HG03342 (cell line): ENCODE results near the gene ABCB6.

Experiments
- ATAC-seq: cut with Tn5 transposase; IDR thresholded peaks from one replicate; pipeline ENCODE4 v1.9.1; 2021; ENCODE audit warnings: mild to moderate bottlenecking, moderate library complexity; ENCODE audit not compliant: unreplicated experiment

Gene ABCB6

DNA sequence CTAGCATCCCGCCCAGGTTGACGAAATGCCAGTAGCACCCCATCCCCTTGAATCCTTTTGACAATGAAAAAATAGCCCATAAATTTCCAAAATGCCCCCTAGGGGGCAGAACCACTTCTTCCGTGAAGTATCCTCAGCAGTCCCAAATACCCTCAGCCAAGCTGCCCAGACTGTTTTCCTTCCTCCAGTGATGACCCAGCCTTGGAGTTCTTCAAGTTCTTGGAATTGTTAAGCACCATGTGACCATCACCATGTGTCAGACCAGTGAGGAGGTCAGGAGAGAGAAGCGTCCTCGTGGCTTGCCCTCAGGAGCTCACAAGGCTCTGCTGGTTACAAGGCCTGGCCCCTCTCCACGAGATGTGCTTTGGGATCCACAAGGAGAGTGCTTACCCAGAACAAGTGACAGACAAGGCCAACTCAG, 47.5 kb downstream of the ABCB6 start:
- no peak for ATAC-seq

DNA sequence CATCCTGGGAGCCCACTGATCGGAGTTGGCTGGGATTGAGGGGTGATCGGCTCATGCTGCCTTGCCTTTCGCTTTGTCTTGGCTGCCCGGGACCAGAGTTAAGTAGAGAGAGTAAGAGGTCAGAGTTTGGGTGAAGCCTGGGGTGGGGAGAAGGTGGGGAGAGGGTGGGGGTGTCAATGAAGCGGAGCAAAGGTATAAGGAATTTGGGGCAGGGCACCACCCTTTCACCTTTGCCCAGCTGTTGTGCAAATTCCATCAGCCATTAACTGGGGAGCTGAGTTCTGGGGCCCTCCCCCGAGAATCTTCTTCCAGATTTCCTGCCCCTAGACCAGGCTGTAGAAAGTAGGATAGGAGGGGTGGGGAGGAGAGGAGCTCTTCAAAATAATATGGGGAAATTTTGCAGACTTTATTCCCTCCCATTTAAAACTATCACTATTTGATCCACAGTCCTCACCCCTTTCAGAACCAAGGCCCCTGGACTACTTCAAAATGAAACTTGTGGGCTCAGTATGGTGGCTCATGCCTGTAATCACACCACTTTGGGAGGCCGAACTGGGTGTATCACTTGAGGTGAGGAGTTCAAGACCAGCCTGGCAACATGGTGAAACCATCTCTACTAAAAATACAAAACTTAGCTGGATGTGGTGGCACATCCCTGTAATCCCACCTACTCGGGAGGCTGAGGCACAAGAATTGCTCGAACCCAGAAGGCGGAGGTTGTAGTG, 48.7 kb downstream of the ABCB6 start, which contains the start of gene SLC23A3:
TSS of gene SLC23A3 (minus strand) at position 100 of the 725 bp plus-strand sequence. CDS start at position 55, 45 bp downstream.
- ATAC-seq = no peak

DNA sequence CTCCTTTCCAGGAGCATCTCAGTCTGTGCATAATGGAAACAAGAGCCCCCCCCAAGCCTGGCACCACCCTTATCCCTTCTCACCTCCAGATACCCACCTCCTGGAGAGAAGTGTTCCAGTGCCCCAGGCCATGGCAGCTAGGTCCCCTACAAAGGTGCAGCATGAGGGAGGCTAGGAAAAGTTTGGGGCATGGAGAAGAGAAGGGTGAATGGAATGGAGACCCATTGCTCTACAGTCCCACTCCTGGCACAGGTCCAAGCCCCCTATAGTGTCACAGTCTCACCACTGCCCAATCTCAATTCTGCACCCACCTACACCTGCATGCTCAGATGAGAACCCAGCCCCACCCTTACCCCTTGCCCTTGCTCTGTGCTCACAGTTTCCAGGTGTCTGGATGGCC, 49.8 kb downstream of the ABCB6 start:
- no peak for ATAC-seq

DNA sequence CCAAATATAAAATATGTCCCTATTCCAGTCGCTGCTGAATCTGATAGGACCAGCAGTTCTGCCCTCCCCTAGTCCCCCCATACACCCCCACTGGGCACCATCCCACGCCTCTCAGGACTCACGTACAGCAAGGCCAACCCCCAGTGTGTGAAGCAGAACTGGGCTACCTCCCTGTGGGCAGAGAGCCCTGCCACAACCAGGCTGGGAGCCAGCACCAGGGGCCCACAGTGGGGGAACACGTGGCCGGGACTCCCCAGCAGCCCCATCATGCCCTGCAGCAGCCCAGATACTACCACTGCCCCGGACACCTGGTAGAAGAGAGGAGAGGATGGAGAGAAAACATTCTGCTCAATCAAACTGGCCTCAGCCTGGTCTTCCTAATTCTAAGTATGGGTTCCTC, 50.2 kb downstream of the ABCB6 start:
- no peak for ATAC-seq

DNA sequence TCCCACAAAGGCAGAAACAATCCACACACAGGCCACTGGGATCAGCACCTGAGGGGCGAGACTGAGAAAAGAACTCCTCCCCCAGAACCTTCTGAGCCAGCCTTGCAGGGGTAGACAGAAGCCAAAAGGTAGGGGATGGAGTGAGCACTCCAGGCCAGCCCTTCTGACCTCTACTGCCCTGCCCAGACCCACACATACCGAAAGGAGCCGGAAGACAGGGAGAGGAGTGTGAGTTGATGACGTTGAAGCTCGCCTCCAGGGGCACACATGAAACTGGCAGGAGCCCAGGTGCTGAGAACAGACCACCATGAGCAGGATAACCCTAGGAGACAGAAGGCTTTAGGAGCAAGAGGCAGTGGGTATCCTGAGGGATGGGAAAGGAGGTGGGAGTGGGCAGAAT, 50.8 kb downstream of the ABCB6 start:
- no peak for ATAC-seq

DNA sequence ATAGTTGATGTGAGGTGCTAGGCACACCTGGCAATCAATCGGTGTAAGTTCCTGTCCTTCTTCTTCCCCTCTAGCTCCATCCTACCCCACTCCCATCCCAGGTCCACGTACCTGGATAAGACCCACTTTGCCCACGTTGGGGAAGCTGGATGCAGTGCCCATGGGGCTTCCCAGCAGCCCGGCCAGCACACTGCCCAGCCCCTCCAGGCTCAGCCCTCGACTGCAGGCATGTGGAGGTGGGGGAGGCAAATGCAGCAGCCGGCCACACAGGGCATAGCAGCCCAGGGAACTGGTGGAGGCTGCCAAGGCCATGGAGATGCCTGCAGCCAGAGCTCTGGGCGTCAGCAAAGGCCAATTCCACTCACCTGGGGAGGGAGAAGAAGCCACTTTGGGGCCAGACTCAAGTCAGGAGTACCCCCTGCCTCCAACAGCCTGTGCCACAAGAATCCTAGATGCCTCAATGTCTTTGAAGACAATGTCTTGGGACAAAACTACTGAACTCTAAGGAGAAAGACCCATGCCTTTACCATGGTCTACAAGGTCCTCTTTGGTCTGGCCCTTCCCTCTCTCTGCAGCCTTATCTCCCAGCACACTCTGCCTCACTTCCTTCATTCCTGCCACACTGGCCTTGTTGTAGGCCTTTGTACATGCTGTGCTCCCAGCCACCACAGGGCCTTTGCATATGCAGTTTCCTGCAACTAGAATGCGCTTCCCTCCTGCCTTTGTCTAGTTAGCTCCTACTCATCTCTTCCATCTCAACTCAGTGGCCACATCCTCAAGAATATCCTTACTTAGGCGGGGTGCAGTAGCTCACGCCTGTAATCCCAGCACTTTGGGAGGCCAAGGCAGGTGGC, 53.5 kb downstream of the ABCB6 start:
- ATAC-seq = no peak

DNA sequence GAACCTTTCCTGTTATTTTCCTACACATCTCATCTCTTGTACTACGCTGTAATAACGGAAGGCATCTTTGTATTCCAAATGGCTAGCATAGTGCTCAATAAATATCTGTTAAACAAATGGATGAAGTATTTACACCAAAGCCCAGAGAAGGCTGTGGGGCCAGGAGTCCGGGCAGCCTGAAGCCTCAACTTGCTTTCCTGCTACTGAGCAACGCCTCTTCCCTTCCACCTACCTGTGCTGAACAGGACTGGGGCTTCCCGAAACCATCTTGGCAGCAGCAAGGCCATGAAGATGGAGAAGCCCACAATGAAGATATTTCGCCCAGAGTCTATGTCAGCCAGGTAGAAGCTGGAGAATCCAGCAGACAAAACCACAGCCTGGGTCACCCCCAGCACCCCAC, 55.6 kb downstream of the ABCB6 start:
- no peak for ATAC-seq

DNA sequence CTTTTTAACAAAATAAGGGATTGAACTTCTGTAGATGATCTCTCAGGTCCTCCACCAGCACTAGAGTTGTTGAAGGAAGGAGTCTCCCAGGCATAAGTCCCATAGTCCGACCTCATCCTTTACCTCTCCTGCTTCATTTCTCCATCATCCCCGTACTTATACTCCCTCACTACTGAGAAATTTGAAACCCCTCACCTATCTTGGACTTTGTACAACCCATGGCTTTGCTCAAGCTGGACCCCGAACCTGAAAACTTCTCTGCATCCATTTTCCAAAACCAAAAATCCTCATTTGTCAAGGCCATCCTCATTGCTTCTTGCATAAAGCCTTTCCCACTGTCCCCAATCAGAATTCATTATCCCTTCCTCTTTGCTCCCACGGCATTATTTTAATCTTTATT, 57.7 kb downstream of the ABCB6 start:
- no peak for ATAC-seq

DNA sequence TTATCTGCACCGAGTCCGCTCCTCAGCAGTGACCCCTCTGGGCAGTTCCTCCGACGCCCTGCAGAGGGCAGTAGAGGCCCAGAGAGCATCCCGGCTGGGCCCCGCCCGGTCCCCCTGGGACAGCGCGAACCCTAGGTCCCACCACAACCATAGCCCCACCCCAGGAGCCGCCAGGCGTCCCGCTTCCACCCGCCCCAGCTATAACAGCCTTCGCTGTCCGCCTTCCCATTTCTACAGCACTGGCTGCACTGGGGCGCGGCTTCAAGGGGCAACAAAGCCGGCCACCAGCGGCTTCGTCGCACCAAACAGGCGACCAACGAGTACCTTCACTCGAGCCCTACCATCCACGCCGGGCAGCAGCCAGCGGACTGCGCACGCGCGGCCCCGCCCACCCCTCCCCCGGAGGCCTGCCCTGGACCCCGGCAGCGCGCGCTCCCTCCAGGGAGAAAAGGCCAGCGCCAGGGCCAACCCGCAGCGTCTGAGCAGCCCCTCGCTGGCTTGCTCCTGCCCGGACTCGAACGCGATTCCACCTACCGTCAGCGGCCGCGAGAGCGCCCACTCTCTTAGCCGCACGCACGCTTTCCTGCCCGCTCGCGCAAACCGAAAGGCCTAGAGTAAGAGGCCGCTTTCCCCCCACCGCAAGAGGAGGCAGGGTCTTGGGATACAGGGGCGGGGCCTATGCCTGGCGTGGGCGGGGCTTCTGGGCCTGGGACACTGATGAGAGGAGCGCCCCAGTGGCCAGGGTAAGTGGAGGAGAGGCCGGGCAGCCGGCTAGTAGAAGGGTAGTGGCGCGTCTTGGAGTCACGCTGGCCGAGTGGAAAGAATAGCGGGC, 58.4 kb downstream of the ABCB6 start, which contains the start of gene NHEJ1:
TSS of gene NHEJ1 (minus strand) at position 630 of the 832 bp plus-strand sequence. CDS start 2,453 bp downstream, outside the sequence.
- peak; percentile 87 for ATAC-seq
